ENCODE results near the gene SLC6A13.

GRCh38 chr12:247271-247670, 15.4 kb downstream of the SLC6A13 start:
- TF ChIP-seq CTCF (IDR thresholded peaks at IDR 0.05; ENCODE audit: low read depth, low read length, missing input control) = no peak
- no peak for TF ChIP-seq ZBTB33 (IDR thresholded peaks at IDR 0.05)
- TF ChIP-seq MAX (IDR thresholded peaks at IDR 0.05) = no peak
- TF ChIP-seq FOXA1 (IDR thresholded peaks at IDR 0.05) = no peak
- TF ChIP-seq GABPA (IDR thresholded peaks at IDR 0.05 in 1 of 2, conservative IDR thresholded peaks at IDR 0.05 in 1 of 2) = no peak
- no peak for TF ChIP-seq RAD21 (IDR thresholded peaks at IDR 0.05)
- no peak for TF ChIP-seq SP1 (IDR thresholded peaks at IDR 0.05)
- TF ChIP-seq EGR1 (IDR thresholded peaks at IDR 0.05; ENCODE audit: low read depth in 2 of 2) = no peak
- no peak for TF ChIP-seq TAF1 (conservative IDR thresholded peaks at IDR 0.05)
- TF ChIP-seq REST (IDR thresholded peaks at IDR 0.05) = no peak
- no peak for TF ChIP-seq HNF4G (IDR thresholded peaks at IDR 0.05)
- TF ChIP-seq JUND (IDR thresholded peaks at IDR 0.05) = no peak

All from liver (tissue), 3 donors.